A549 treated with AZD9567 at 1 μM for 4 hours (cell line): ENCODE results near the gene EXO1. TPM values are rescaled to one million over a fixed set of nuclear protein-coding genes. Genes with fewer than 3 reads are reported as not detected.

Source experiments
- total RNA-seq: library from RNA; stranded (reverse); fragments of 200-300 nt; extraction: Qiagen RNA extraction; gene quantifications from 5 replicates; pipeline ENCODE4 v1.2.3, GENCODE V29; 2022; ENCODE audit not compliant: insufficient read depth

The EXO1 gene
- total RNA-seq = 20.6 to 28.6 TPM (median 24.3 TPM) in 5 replicates

DNA sequence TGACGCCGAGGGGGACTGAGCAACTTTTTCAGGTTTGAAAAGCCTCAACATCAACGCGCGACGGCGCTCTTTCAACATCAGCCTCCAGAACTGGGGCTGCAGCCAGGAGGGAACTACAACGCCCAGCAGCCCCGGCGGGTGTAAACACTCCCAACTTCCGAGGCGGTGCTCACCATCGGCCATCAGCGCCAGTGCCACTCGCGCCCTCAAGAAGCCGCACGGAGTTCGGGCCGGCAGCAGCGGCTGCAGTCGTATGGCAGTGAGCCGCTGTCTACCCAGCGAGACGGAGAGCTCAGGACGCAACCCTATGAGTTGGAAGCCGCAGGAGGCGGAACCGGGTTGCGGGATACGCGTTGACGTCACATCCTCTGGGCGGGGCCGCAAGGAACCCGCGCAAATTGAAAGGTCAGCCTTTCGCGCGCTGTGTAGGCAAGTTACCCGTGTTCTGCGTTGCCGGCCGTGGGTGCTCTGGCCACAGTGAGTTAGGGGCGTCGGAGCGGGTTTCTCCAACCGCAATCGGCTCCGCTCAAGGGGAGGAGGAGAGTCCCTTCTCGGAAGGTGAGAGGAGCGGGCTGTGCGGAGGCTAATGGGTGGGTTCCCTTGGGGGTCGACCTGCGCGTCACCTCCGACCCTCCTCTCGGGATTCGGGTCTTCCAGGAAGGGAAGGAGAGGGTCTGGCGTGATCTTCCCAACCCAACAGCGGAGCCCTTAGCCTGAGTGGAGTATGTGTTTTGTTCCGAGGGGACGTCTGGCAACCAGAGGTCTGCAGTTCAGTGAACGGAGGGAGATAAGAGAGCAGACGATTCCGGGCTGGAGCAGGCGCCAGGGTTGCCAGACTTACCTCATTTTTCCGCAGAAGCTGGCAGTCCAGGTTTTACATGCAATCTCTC lies at the start of gene EXO1:
Gene EXO1, plus strand, starts transcription at position 409 of the 890 bp plus-strand sequence. CDS start 2,222 bp downstream, outside the sequence.

Other genes starting within 250 kb of the EXO1 start
- 5.5 to 7.5 TPM (median 7.1 TPM) in 5 replicates for gene CHML, start 207.8 kb upstream of the EXO1 start, total RNA-seq
- gene OPN3, start 207.8 kb upstream of the EXO1 start, total RNA-seq = 49.5 to 68.2 TPM (median 55.8 TPM) in 5 replicates
- not detected in 5 replicates for gene WDR64, start 195.9 kb upstream of the EXO1 start, total RNA-seq
- gene BECN2, start 109.6 kb downstream of the EXO1 start, total RNA-seq = not detected in 5 replicates
- 0.09 to 2.5 TPM (median 0.11 TPM) in 5 replicates for gene MAP1LC3C, start 150.9 kb downstream of the EXO1 start, total RNA-seq